Frontal cortex (tissue), 4 donors: ENCODE measurements around the gene THAP6. TPM values are rescaled to one million over a fixed set of nuclear protein-coding genes. Genes with fewer than 3 reads are reported as not detected.

Experiments
- DNase-seq, 2 donors: peaks; one replicate each; pipeline ENCODE4 v3.0.0; 2012; ENCODE audit warnings: low spot score in 2 of 2
- FAIRE-seq: peaks from 2 replicates; lab custom pipeline; 2012; peaks lifted over from hg19 to GRCh38; lab: Jason Lieb, UNC
- total RNA-seq: library from RNA; depleted of rRNA; stranded (reverse); fragments of >200 nt; gene quantifications from one replicate; pipeline ENCODE4 v1.2.3, GENCODE V29; 2014
- donor health status: control.
- donor health status: control.
- donor health status: control.

Gene THAP6
- total RNA-seq, 1 donor from 2014 or later = 13.0 TPM

- no peak for FAIRE-seq
- no peak for DNase-seq
These were observed 51.2 kb downstream of the THAP6 start for GRCh38 chr4:75565481-75565880.

DNA sequence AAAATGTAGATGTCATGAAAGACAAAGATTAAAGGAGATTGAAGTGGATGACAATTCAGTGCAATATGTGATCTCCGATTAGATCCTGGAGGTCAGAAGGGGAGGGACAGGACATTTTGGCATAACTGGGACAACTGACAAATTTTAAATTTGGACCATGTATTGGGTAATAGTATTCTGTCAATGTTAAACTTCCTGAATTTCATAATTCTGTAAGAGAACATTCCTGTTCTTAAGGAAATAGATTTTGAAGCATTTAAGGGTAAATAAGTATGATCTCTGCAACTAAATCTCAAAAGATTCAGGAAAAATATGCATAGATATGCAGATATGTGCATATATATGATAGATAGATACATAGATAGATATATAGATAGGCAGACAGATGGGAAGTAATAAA lies 52.6 kb downstream of the THAP6 start:
- FAIRE-seq (no peak), DNase-seq (no peak)

DNA sequence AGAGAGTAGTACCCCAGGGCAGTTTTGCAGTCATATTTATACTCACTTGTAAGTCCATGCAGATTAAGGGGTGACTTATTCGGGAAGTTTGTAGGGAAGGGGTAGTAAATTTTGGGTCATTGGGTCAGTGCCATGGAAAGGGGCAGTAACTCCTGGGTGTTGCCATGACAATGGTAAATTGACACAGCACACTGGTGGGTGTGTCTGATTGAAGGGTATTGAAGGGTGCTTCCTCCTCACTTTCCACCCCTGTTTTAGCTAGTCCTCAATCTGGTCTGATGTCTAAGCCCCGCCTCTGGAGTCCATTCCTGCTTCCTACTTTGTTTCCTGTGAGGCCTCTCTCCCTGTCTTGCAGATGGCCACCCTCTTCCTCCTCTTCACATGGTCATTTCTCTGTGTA lies 53.5 kb downstream of the THAP6 start:
- FAIRE-seq (no peak), DNase-seq (no peak)

Other genes starting within 250 kb of the THAP6 start
- 48.5 TPM for gene RCHY1, start 70 bp upstream of the THAP6 start, total RNA-seq
- not detected for gene ODAPH, start 41.6 kb downstream of the THAP6 start, total RNA-seq
- gene CDKL2, start 116.1 kb downstream of the THAP6 start, total RNA-seq = 60.7 TPM
- 472 TPM for gene G3BP2, start 158.9 kb downstream of the THAP6 start, total RNA-seq
- 48.9 TPM for gene USO1, start 210.1 kb downstream of the THAP6 start, total RNA-seq